Activated CD4-positive, CD25-positive, alpha-beta regulatory T cell treated with anti-CD3 and anti-CD28 coated beads, Interleukin-2, amount 50 U/mL, for 72 hours (primary cell): Measurements from ENCODE around the gene NDRG4.

Source experiments
- DNase-seq: peaks from one replicate; pipeline ENCODE4 v3.0.0; 2021

NDRG4 gene

GRCh38 chr16:58510097-58510775, 10.3 kb downstream of the NDRG4 start:
- DNase-seq: peak; percentile 25

GRCh38 chr16:58510776-58511628, 11.1 kb downstream of the NDRG4 start:
- peak; percentile 29 for DNase-seq

- peak; percentile 86 for DNase-seq
Measured at GRCh38 chr16:58511933-58512815, 12.2 kb downstream of the NDRG4 start.

GRCh38 chr16:58513874-58514273, 13.9 kb downstream of the NDRG4 start:
- no peak for DNase-seq

GRCh38 chr16:58515125-58515870, 15.4 kb downstream of the NDRG4 start, which contains the start of gene SETD6:
Gene SETD6 (plus strand): TSS chr16:58515517. CDS start chr16:58515538, 21 bp downstream.
- DNase-seq: peak; percentile 85

- DNase-seq: no peak
Measured at GRCh38 chr16:58515871-58516767, 16.2 kb downstream of the NDRG4 start.

- no peak for DNase-seq
Measured at GRCh38 chr16:58516768-58517107, 16.8 kb downstream of the NDRG4 start.

GRCh38 chr16:58518083-58518979, 18.4 kb downstream of the NDRG4 start:
- no peak for DNase-seq

GRCh38 chr16:58518980-58519368, 19.0 kb downstream of the NDRG4 start:
- DNase-seq: no peak

- DNase-seq: no peak
Measured at GRCh38 chr16:58519707-58520106, 19.8 kb downstream of the NDRG4 start.

- DNase-seq: no peak
Measured at GRCh38 chr16:58530179-58530578, 30.2 kb downstream of the NDRG4 start.

- DNase-seq: no peak
Measured at GRCh38 chr16:58532414-58532813, 32.5 kb downstream of the NDRG4 start.

- DNase-seq: no peak
Measured at GRCh38 chr16:58533751-58534470, 34.0 kb downstream of the NDRG4 start.

GRCh38 chr16:58535100-58535499, 35.2 kb downstream of the NDRG4 start:
- DNase-seq: no peak

- DNase-seq: no peak
Measured at GRCh38 chr16:58536278-58536677, 36.3 kb downstream of the NDRG4 start.

- no peak for DNase-seq
Measured at GRCh38 chr16:58537124-58537906, 37.4 kb downstream of the NDRG4 start.

- no peak for DNase-seq
Measured at GRCh38 chr16:58541711-58542110, 41.8 kb downstream of the NDRG4 start.

- no peak for DNase-seq
Measured at GRCh38 chr16:58542291-58542690, 42.3 kb downstream of the NDRG4 start.

GRCh38 chr16:58543685-58544084, 43.7 kb downstream of the NDRG4 start:
- no peak for DNase-seq
